Common myeloid progenitor, CD34-positive (primary cell): ENCODE data around the gene OR51I1.
A peak's percentile ranks its signal among the peaks of the same experiment; 100 is the strongest.

Source experiments
- CTCF ChIA-PET: fragments of 350-600 bp; sonication (Branson Sonifier 250); formaldehyde crosslinking; loops from one replicate; lab custom pipeline; 2021; ENCODE audit warnings: antibody characterized with exemption; lab: Charles Lee
- POLR2A ChIA-PET: fragments of 350-600 bp; sonication (Branson Sonifier 250); formaldehyde crosslinking; loops from one replicate; lab custom pipeline; 2021; ENCODE audit warnings: antibody characterized with exemption; lab: Charles Lee
- DNase-seq, 3 donors: peaks; one replicate each; pipeline versions ENCODE4 v3.0.0 to v3.0.0-alpha.2; 2013
- H3K27ac ChIP-seq, 2 experiments: 1 replicate in 1 of 2; 2 replicates in 1 of 2; pipeline ENCODE4 v1.7.0; 2013; ENCODE audit warnings: inconsistent platforms in 2 of 2, low read length in 2 of 2, mild to moderate bottlenecking in 2 of 2, low read depth in 1 of 2, moderate library complexity in 1 of 2; ENCODE audit not compliant: severe bottlenecking in 2 of 2, insufficient read depth in 1 of 2, poor library complexity in 1 of 2
- H3K27me3 ChIP-seq, 5 experiments: replicated peaks in 2 of 5; 1 replicate in 3 of 5; 2 replicates in 2 of 5; pipeline versions ENCODE4 v1.6.1 to v1.7.0; 2013; ENCODE audit warnings: low read length in 4 of 5, mild to moderate bottlenecking in 2 of 5, moderate library complexity in 2 of 5, inconsistent platforms in 1 of 5; ENCODE audit not compliant: insufficient read depth in 5 of 5, control insufficient read depth in 4 of 5
- H3K36me3 ChIP-seq, 4 experiments: 1 replicate in 2 of 4; 2 replicates in 2 of 4; pipeline versions ENCODE4 v1.6.1 to v1.7.0; 2013; ENCODE audit warnings: low read length in 3 of 4, control low read depth in 1 of 4, mild to moderate bottlenecking in 1 of 4; ENCODE audit not compliant: control insufficient read depth in 4 of 4, insufficient read depth in 4 of 4
- H3K4me1 ChIP-seq, 4 experiments: 1 replicate in 3 of 4; 2 replicates in 1 of 4; pipeline versions ENCODE4 v1.6.1 to v1.7.1; 2013; ENCODE audit warnings: low read length in 3 of 4, mild to moderate bottlenecking in 3 of 4, control low read depth in 1 of 4, inconsistent platforms in 1 of 4, moderate library complexity in 1 of 4; ENCODE audit not compliant: control insufficient read depth in 4 of 4, insufficient read depth in 4 of 4; ENCODE audit errors: control extremely low read depth in 1 of 4
- H3K4me3 ChIP-seq, 7 experiments: 1 replicate in 4 of 7; 2 replicates in 3 of 7; pipeline versions ENCODE4 v1.5.1 to v1.7.0; 2013; ENCODE audit warnings: mild to moderate bottlenecking in 7 of 7, low read length in 6 of 7, moderate library complexity in 6 of 7, inconsistent platforms in 2 of 7, low read depth in 2 of 7, control low read depth in 1 of 7; ENCODE audit not compliant: insufficient read depth in 4 of 7, control insufficient read depth in 1 of 7; ENCODE audit errors: extremely low read depth in 1 of 7
- H3K9me3 ChIP-seq, 5 experiments: 1 replicate in 4 of 5; 2 replicates in 1 of 5; pipeline versions ENCODE4 v1.6.1 to v1.7.1; 2013; ENCODE audit warnings: low read length in 4 of 5, mild to moderate bottlenecking in 2 of 5, inconsistent platforms in 1 of 5, low read depth in 1 of 5, moderate library complexity in 1 of 5; ENCODE audit not compliant: control insufficient read depth in 4 of 5, insufficient read depth in 2 of 5; ENCODE audit errors: control extremely low read depth in 1 of 5
- WGBS: methylation state at CpG from one replicate; pipeline ENCODE4 v1.1.5; 2013; ENCODE audit not compliant: insufficient coverage; 5-methylcytosine and 5-hydroxymethylcytosine counted together

The OR51I1 gene

DNA sequence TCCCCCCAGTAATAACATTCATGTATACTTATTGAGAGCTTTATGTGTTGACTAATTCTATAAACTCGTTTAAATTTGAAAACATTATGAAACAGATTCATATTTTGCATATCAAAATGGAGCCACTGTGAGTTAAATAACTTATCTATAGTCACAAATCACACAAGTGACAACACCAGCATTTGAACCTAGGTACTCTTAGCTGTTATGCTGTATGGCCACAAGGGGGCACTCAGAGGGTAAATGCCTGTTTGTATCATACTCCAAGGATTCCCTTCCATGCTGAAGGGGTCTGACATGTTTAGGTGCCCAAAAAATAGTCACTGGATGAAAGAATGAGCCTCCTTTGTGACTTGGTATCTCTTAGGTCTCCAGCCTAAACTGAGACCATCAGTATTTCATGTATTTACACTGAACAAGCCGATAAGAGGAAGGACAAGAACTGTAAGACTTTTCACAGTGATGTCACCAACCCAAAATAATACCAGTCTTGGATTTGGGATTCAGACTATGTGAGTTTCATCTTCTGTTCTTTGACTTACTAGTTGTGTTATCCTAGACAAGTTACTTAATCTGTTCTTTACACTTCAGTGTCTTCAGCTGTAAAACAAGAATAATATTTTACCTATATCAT lies 35.0 kb upstream of the OR51I1 start:
- Histone ChIP-seq H3K4me3 (no peak overlapping the region), H3K27me3 (peaks cover 0 to 2% (median 0%) of the 10 kb centered on the region in 5 experiments), H3K36me3 (no peaks in the 10 kb centered on the region), H3K27ac (no peak overlapping the region), H3K9me3 (no peaks in the 10 kb centered on the region), H3K4me1 (no peaks in the 10 kb centered on the region)
- POLR2A ChIA-PET, result no interaction called here
- CTCF ChIA-PET, result interaction anchor here (0.6 to 1.9 kb wide), 7 partner anchors 8 to 415 kb away, joined by 3 to 6 read pairs (median 5); partner anchors contain the start of gene TRIM5
- peak; percentile 51 to 72 (median 71) for DNase-seq
- WGBS, result 86% methylated on average over 1 of the region's 2 CpGs

DNA sequence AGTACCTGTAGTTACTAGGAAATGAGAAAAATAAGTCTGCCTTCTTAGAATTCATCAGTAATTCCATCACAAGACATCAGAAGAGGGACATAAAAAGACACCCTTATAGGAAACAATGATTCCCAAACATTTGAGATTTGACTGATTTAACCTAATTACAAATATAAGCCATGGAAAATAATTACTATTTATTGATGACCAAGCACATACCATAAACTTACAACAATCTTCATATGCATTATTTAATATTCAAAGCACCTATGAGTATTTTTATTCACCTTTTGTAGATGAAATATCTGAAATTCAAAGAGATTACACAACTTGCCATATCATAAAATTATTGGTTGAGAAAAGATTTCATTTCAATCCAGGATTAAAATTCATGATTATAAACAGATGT lies 32.6 kb upstream of the OR51I1 start:
- ChIA-PET CTCF (no interaction called here), POLR2A (no interaction called here)
- H3K36me3 ChIP-seq, result no peaks in the 10 kb centered on the region
- no peaks in the 10 kb centered on the region for H3K9me3 ChIP-seq
- H3K4me3 ChIP-seq, result no peak overlapping the region
- no peak for DNase-seq
- no peak overlapping the region for H3K27ac ChIP-seq
- H3K4me1 ChIP-seq, result no peaks in the 10 kb centered on the region
- peaks cover 0 to 2% (median 0%) of the 10 kb centered on the region in 5 experiments for H3K27me3 ChIP-seq

DNA sequence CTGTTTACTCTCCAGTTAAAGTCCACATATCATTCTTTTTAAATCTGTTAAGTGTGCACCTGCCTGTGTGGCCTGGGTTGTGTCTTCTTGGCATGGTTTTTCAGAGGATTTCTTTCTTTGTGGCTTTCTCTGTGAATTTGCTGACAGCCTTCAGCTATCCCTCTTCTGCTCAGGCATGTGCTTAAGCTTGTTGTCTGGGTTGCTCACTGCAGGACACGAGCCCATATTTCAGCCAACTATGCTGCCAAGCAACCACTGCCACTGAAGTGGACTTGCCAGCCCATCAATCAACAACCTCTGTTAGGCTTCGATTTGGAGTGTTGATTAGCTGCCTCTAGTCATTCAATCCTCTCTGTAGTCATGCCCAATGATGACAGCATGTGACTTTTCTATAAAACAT lies 26.2 kb upstream of the OR51I1 start:
- Histone ChIP-seq H3K9me3 (no peaks in the 10 kb centered on the region), H3K4me1 (no peaks in the 10 kb centered on the region), H3K4me3 (no peak overlapping the region), H3K27me3 (no peaks in the 10 kb centered on the region), H3K27ac (no peak overlapping the region), H3K36me3 (no peaks in the 10 kb centered on the region)
- no peak for DNase-seq
- ChIA-PET POLR2A (no interaction called here), CTCF (interaction anchor here (0.8 to 1.8 kb wide), 2 partner anchors 9 to 423 kb away, joined by 4 to 5 read pairs; no protein-coding TSS in a partner anchor)
- 91% methylated on average over 1 of the region's 2 CpGs for WGBS

DNA sequence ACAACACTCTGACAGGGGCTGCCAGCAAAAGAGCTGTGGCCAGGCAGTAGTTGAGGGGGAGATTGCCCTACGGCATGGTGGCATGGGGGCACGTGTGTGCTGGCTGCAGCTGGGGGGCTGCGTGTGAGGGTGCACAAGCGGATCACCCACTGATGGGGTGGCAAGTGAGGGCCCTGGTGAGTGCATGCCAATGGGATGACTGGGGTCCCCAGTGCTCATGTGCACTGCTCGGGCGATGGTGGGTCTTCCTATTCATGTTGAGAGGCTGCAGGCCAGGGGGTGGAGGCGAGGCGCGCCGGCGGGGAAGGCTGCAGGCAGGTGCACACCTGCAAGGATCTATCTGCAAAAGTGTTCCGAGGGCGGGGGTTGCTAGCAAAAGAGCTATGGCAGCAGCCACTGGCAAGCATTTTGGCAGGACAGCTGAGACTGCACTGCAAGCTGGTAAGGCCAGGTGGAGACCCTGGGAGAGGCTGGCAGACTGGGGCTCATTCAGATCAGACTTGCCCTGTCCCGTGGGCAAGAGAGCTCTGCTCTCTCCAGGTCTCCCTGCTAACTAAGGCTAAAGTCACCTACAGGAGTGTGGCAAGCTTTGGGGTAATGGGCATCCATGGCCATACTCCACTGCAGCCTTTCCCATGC lies 19.8 kb upstream of the OR51I1 start:
- Histone ChIP-seq H3K27me3 (no peaks in the 10 kb centered on the region), H3K27ac (no peak overlapping the region), H3K36me3 (no peaks in the 10 kb centered on the region), H3K4me3 (no peak overlapping the region), H3K9me3 (peaks cover 0 to 8% (median 0%) of the 10 kb centered on the region in 5 experiments), H3K4me1 (no peaks in the 10 kb centered on the region)
- 98% methylated on average over 8 of the region's 14 CpGs for WGBS
- CTCF ChIA-PET, result no interaction called here
- POLR2A ChIA-PET, result no interaction called here
- no peak for DNase-seq

DNA sequence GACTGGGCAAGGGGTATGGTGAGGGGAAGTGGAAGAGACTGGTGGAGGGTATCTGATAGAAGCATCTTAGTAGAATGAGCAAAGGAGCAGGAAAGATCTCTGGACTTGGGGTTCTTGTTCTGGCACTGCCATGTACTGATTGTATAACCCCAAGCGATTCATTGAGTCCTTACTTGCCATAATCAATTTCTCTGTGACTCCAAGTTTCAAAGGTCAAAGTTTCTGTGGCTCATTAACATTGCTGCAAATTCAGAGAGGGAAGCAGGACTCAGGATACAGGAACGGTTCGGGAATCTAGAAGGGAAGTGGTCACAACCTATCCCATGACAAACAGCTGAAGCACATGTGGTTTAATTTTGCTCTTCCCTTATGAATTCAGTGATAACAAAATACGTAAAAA lies 8.1 kb upstream of the OR51I1 start:
- CTCF ChIA-PET, result no interaction called here
- no peaks in the 10 kb centered on the region for H3K9me3 ChIP-seq
- H3K4me1 ChIP-seq, result no peaks in the 10 kb centered on the region
- no peak overlapping the region for H3K4me3 ChIP-seq
- WGBS, result 90% methylated on average over 3 of the region's 4 CpGs
- no peaks in the 10 kb centered on the region for H3K27me3 ChIP-seq
- no peak for DNase-seq
- H3K36me3 ChIP-seq, result no peaks in the 10 kb centered on the region
- H3K27ac ChIP-seq, result no peak overlapping the region
- POLR2A ChIA-PET, result no interaction called here

DNA sequence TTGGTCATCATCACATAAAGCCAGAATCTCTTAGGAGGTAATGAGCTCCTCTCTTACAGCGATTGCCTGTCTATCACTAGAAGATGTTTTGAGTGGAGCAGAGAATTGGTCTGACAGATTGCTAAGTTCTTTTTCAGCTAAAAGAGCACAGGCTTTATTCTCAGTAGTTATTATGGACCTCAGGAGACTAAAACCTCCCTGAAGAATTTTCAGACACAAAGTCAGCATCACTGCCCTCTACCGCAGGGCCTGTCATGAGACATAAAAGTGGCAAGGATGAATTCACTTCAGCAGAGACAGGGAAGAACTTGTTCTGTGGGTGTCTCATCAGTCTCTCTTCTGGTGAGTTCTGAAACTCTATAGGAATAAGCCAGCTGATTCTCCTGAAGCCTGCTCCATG lies 7.7 kb upstream of the OR51I1 start, which contains the start of gene OR51I2:
OR51I2 (plus strand) TSS at position 301 of the 400 bp plus-strand sequence. CDS start 4,166 bp downstream, outside the sequence.
- no peaks in the 10 kb centered on the region for H3K9me3 ChIP-seq
- no peak within 1 kb of the TSS for H3K27ac ChIP-seq
- H3K36me3 ChIP-seq, result no peaks in the 10 kb centered on the region
- H3K4me1 ChIP-seq, result no peaks in the 10 kb centered on the region
- no peak within 1 kb of the TSS for H3K4me3 ChIP-seq
- H3K27me3 ChIP-seq, result no peaks in the 10 kb centered on the region
- POLR2A ChIA-PET, result no interaction called here
- CTCF ChIA-PET, result no interaction called here
- WGBS, result 100% methylated on average over 1 of the region's 2 CpGs
- no peak for DNase-seq

DNA sequence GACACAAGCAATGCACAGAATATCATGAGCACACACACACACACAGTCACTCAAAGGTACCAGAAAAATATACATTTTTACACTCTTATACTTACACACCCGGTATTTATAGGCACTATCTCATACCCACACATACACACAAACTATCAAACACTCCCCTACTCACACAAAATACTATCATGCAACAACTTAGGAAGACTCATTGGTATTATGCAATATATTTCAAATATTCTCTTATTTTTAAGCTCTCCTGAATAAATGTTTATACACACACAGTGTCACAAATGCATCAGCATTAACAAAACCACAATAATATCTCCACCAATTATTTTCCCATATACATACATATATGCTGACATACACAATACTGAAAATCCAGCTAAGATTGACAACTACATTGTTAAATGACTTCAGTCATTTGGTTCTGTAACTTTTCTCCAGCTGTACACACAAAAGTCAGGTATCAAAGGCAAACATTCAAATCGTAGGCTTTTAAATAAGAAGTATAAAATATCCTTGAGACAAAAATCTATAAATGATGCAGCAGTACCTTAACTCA lies 2.6 kb upstream of the OR51I1 start:
- no peak for DNase-seq
- no peaks in the 10 kb centered on the region for H3K36me3 ChIP-seq
- no peak overlapping the region for H3K4me3 ChIP-seq
- no peak overlapping the region for H3K27ac ChIP-seq
- 75% methylated on average over 1 of the region's 2 CpGs for whole genome bisulfite sequencing
- H3K4me1 ChIP-seq, result no peaks in the 10 kb centered on the region
- POLR2A ChIA-PET, result no interaction called here
- CTCF ChIA-PET, result no interaction called here
- H3K27me3 ChIP-seq, result peaks cover 0 to 3% (median 0%) of the 10 kb centered on the region in 5 experiments
- no peaks in the 10 kb centered on the region for H3K9me3 ChIP-seq
